GM12878 (cell line): Measurements from ENCODE around the gene C1orf50. TPM values are rescaled to one million over a fixed set of nuclear protein-coding genes. Genes with fewer than 3 reads are reported as not detected.

Experiments used
- ETV6 ChIP-seq, 2 experiments: fragments of 450-650 bp in 1 of 2; IDR thresholded peaks in 1 of 2; conservative IDR thresholded peaks in 1 of 2; 2 replicates each; pipeline ENCODE4 v1.6.1; 2014; ENCODE audit warnings: antibody characterized with exemption in 1 of 2, borderline replicate concordance in 1 of 2, low read depth in 1 of 2, mild to moderate bottlenecking in 1 of 2, moderate library complexity in 1 of 2
- LARP7 ChIP-seq: fragments of 450-650 bp; IDR thresholded peaks from 2 replicates; pipeline ENCODE4 v1.6.1; 2017; ENCODE audit warnings: mild to moderate bottlenecking
- MTA3 ChIP-seq: IDR thresholded peaks from 2 replicates; pipeline ENCODE4 v1.6.1; 2012; ENCODE audit warnings: low read length, inconsistent platforms, borderline replicate concordance
- RAD21 ChIP-seq: IDR thresholded peaks from 2 replicates; pipeline ENCODE4 v1.6.1; 2011; ENCODE audit warnings: mild to moderate bottlenecking, low read depth, low read length, moderate library complexity; ENCODE audit not compliant: insufficient read depth
- RB1 ChIP-seq: fragments of 450-650 bp; formaldehyde crosslinking; IDR thresholded peaks from 2 replicates; pipeline ENCODE4 v1.6.1; 2017; ENCODE audit warnings: mild to moderate bottlenecking, borderline replicate concordance
- SP1 ChIP-seq: IDR thresholded peaks from one replicate; pipeline ENCODE4 v1.6.1; 2011; ENCODE audit warnings: low read depth, low read length
- ZNF274 ChIP-seq: IDR thresholded peaks from one replicate; pipeline ENCODE4 v1.8.0; 2011; ENCODE audit not compliant: insufficient read length, insufficient read depth
- polyA plus RNA-seq, 11 experiments: library from polyadenylated mRNA; depleted of rRNA in 4 of 11; unstranded in 6 of 11; stranded (reverse) in 5 of 11; fragments of >200 nt; fragmentation: Nextera tagmentation in 4 of 11; fragmentation: Illumina TruSeq in 1 of 11; extraction: Ambion mirVana in 4 of 11; extraction: Trizol in 1 of 11; gene quantifications; 1 replicate in 1 of 11; 2 replicates in 10 of 11; pipeline versions ENCODE4 v1.2.1 to v1.2.3, GENCODE V29; 2011 to 2016; ENCODE audit warnings: inconsistent platforms in 2 of 11, missing spikeins in 2 of 11, low read depth in 1 of 11
- total RNA-seq, 4 experiments: library from RNA; depleted of rRNA in 3 of 4; stranded (reverse); fragments of >200 nt in 3 of 4; fragmentation: Illumina TruSeq in 1 of 4; extraction: Trizol in 1 of 4; gene quantifications; 2 replicates each; pipeline versions ENCODE4 v1.2.1 to v1.2.3, GENCODE V29; 2013 to 2021
- TF ChIP-seq, protein P1 (sequence below): fragments of 450-650 bp; IDR thresholded peaks from 2 replicates; pipeline ENCODE4 v1.6.1; 2017; ENCODE audit warnings: antibody characterized with exemption, mild to moderate bottlenecking, moderate library complexity
- TF ChIP-seq, protein P2 (sequence below), 3 experiments: IDR thresholded peaks in 2 of 3; conservative IDR thresholded peaks in 1 of 3; 2 replicates each; pipeline ENCODE4 v1.5.1; 2011; ENCODE audit warnings: low read depth in 3 of 3, low read length in 3 of 3, mild to moderate bottlenecking in 3 of 3, control low read depth in 2 of 3, moderate library complexity in 2 of 3, inconsistent platforms in 1 of 3, mixed read lengths in 1 of 3; ENCODE audit not compliant: control insufficient read depth in 2 of 3, insufficient read depth in 1 of 3; ENCODE audit errors: extremely low read depth in 1 of 3
- TF ChIP-seq, protein P3 (sequence below): IDR thresholded peaks from 2 replicates; pipeline ENCODE4 v1.6.1; 2011; ENCODE audit warnings: low read depth, mild to moderate bottlenecking, low read length, moderate library complexity, borderline replicate concordance; ENCODE audit errors: extremely low read depth

Gene C1orf50
- total and polyA plus RNA-seq, 10 of the 15 experiments (the other 5 are each of a cell fraction or from before 2014, with no cell fraction given): 1.2 to 10.7 (median 6.7) TPM

DNA sequence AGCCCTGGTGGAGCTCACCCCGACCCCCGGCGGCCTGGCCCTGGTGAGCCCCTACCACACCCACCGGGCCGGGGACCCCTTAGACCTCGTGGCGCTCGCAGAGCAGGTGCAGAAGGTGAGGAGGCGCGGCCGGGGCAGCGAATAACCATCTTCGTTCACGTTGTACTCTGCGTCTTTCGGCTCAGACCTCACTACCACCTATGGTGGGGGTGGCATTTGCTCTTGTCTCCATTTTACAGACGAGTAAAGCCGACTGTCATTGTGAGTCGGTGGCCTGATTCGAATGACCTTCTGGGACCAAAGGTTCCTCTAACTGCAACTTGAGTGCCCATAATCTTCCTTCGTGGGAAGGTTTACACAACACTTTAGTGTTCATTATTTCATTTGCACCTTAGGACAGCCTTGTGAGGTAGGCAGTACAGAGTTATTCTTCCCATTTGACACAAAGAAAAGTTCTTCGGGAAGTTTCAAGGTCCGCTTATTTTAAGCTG lies 506 bp downstream of the C1orf50 start (continued):
- TF ChIP-seq, protein P1, sequence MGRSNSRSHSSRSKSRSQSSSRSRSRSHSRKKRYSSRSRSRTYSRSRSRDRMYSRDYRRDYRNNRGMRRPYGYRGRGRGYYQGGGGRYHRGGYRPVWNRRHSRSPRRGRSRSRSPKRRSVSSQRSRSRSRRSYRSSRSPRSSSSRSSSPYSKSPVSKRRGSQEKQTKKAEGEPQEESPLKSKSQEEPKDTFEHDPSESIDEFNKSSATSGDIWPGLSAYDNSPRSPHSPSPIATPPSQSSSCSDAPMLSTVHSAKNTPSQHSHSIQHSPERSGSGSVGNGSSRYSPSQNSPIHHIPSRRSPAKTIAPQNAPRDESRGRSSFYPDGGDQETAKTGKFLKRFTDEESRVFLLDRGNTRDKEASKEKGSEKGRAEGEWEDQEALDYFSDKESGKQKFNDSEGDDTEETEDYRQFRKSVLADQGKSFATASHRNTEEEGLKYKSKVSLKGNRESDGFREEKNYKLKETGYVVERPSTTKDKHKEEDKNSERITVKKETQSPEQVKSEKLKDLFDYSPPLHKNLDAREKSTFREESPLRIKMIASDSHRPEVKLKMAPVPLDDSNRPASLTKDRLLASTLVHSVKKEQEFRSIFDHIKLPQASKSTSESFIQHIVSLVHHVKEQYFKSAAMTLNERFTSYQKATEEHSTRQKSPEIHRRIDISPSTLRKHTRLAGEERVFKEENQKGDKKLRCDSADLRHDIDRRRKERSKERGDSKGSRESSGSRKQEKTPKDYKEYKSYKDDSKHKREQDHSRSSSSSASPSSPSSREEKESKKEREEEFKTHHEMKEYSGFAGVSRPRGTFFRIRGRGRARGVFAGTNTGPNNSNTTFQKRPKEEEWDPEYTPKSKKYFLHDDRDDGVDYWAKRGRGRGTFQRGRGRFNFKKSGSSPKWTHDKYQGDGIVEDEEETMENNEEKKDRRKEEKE: no peak
- TF ChIP-seq RAD21 (no peak), MTA3 (no peak), LARP7 (peak; percentile 79), RB1 (no peak; the same call in 1 of the 2 replicates), ZNF274 (no peak), ETV6 (conservative IDR thresholded peaks at IDR 0.05 in 1 of 2, IDR thresholded peaks at IDR 0.05 in 1 of 2; ENCODE audit: borderline replicate concordance in 1 of 2, low read depth in 1 of 2) (no peak), SP1 (no peak)
- TF ChIP-seq, protein P2, sequence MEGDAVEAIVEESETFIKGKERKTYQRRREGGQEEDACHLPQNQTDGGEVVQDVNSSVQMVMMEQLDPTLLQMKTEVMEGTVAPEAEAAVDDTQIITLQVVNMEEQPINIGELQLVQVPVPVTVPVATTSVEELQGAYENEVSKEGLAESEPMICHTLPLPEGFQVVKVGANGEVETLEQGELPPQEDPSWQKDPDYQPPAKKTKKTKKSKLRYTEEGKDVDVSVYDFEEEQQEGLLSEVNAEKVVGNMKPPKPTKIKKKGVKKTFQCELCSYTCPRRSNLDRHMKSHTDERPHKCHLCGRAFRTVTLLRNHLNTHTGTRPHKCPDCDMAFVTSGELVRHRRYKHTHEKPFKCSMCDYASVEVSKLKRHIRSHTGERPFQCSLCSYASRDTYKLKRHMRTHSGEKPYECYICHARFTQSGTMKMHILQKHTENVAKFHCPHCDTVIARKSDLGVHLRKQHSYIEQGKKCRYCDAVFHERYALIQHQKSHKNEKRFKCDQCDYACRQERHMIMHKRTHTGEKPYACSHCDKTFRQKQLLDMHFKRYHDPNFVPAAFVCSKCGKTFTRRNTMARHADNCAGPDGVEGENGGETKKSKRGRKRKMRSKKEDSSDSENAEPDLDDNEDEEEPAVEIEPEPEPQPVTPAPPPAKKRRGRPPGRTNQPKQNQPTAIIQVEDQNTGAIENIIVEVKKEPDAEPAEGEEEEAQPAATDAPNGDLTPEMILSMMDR (IDR thresholded peaks at IDR 0.05 in 2 of 3, conservative IDR thresholded peaks at IDR 0.05 in 1 of 3; ENCODE audit: control insufficient read depth in 2 of 3, extremely low read depth in 1 of 3, insufficient read depth in 1 of 3, low read depth in 3 of 3, low read length in 3 of 3): no peak
- TF ChIP-seq, protein P3, sequence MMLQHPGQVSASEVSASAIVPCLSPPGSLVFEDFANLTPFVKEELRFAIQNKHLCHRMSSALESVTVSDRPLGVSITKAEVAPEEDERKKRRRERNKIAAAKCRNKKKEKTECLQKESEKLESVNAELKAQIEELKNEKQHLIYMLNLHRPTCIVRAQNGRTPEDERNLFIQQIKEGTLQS: no peak
